PC-3 (cell line): ENCODE measurements around the gene KLHL34. TPM values are rescaled to one million over a fixed set of nuclear protein-coding genes. Genes with fewer than 3 reads are reported as not detected.

Experiments
- ATAC-seq: fragments of 200-7000 bp; cut with Tn5 transposase; 2 replicates; pipeline ENCODE4 v1.9.1; 2020; ENCODE audit warnings: mild to moderate bottlenecking, moderate library complexity
- Bru-seq: library from RNA; stranded (reverse); fragments of 400-500 nt; gene quantifications from one replicate; lab custom pipeline; 2021; lab: Mats Ljungman, UMichigan
- BruChase-seq, 2 experiments: library from RNA; stranded (reverse); fragments of 400-500 nt; gene quantifications; one replicate each; lab custom pipeline; 2021; lab: Mats Ljungman, UMichigan
- BruUV-seq: library from RNA; stranded (reverse); fragments of 400-500 nt; replicated peaks from 2 replicates; lab custom pipeline; 2021; lab: Mats Ljungman, UMichigan
- CTCF ChIA-PET: fragments of 300-600 bp; sonication (Branson Sonifier 250); formaldehyde crosslinking; loops from one replicate; lab custom pipeline; 2022; ENCODE audit warnings: antibody characterized with exemption; lab: Charles Lee
- POLR2A ChIA-PET: fragments of 300-600 bp; sonication (Branson Sonifier 250); formaldehyde crosslinking; loops from one replicate; lab custom pipeline; 2022; ENCODE audit warnings: antibody characterized with exemption; ENCODE audit not compliant: unreplicated experiment; lab: Charles Lee
- DNase-seq: peaks from one replicate; pipeline ENCODE4 v3.0.0-alpha.2; 2015
- H2AFZ ChIP-seq: fragments of 300-600 bp; sonication (generic); 2 replicates; pipeline ENCODE4 v1.6.0; 2016; ENCODE audit warnings: antibody characterized with exemption, low read length
- H3F3A ChIP-seq: fragments of 300-600 bp; sonication (generic); one replicate; pipeline ENCODE4 v1.6.0; 2017; ENCODE audit warnings: antibody characterized with exemption, low read length, control low read depth, mild to moderate bottlenecking; ENCODE audit not compliant: unreplicated experiment
- H3K27ac ChIP-seq: fragments of 300-600 bp; sonication (generic); 2 replicates; pipeline ENCODE4 v1.5.1; 2016; ENCODE audit warnings: mild to moderate bottlenecking, low read length
- H3K27me3 ChIP-seq: fragments of 300-600 bp; sonication (generic); 2 replicates; pipeline ENCODE4 v1.6.1; 2016; ENCODE audit warnings: low read length, mixed read lengths
- H3K36me3 ChIP-seq: fragments of 300-600 bp; sonication (generic); 2 replicates; pipeline ENCODE4 v1.6.1; 2016; ENCODE audit warnings: low read depth, mixed run types, low read length, mixed read lengths
- H3K4me1 ChIP-seq: fragments of 300-600 bp; sonication (generic); 2 replicates; pipeline ENCODE4 v1.5.1; 2016; ENCODE audit warnings: low read length; ENCODE audit not compliant: insufficient read depth
- H3K4me2 ChIP-seq: fragments of 300-600 bp; sonication (generic); 2 replicates; pipeline ENCODE4 v1.6.0; 2016; ENCODE audit warnings: low read length
- H3K4me3 ChIP-seq: fragments of 300-600 bp; sonication (generic); 2 replicates; pipeline ENCODE4 v1.5.1; 2016; ENCODE audit warnings: mild to moderate bottlenecking, low read length, mixed read lengths
- H3K79me2 ChIP-seq: fragments of 300-600 bp; sonication (generic); 2 replicates; pipeline ENCODE4 v1.6.1; 2017; ENCODE audit warnings: low read length, mixed read lengths
- H3K9ac ChIP-seq: fragments of 300-600 bp; sonication (generic); 2 replicates; pipeline ENCODE4 v1.6.0; 2016; ENCODE audit warnings: mild to moderate bottlenecking, low read length
- H3K9me2 ChIP-seq: fragments of 300-600 bp; sonication (generic); replicated peaks from 2 replicates; pipeline ENCODE4 v1.6.1; 2016; ENCODE audit warnings: mixed run types, low read length, mixed read lengths
- H3K9me3 ChIP-seq: fragments of 300-600 bp; sonication (generic); 2 replicates; pipeline ENCODE4 v1.6.1; 2016; ENCODE audit warnings: low read length, mixed read lengths
- H4K20me1 ChIP-seq: fragments of 300-600 bp; sonication (generic); 2 replicates; pipeline ENCODE4 v1.6.1; 2016; ENCODE audit warnings: low read length, mixed read lengths
- EZH2 ChIP-seq: fragments of 300-600 bp; sonication (generic); IDR thresholded peaks from one replicate; pipeline ENCODE4 v1.6.1; 2017; ENCODE audit warnings: antibody characterized with exemption, mild to moderate bottlenecking, low read length; ENCODE audit not compliant: unreplicated experiment
- EZH2phosphoT487 ChIP-seq: fragments of 300-600 bp; sonication (generic); IDR thresholded peaks from 2 replicates; pipeline ENCODE4 v1.6.1; 2018; ENCODE audit warnings: mild to moderate bottlenecking, antibody characterized with exemption, low read length, borderline replicate concordance
- intact Hi-C: fragments of 100-400 bp; cut with micrococcal nuclease; formaldehyde crosslinking; loops from 2 replicates; pipeline ENCODE4 v1.9.0; 2023
- long read RNA-seq: library from polyadenylated mRNA; unstranded; transcript quantifications from one replicate; pipeline ENCODE4 v2.0.0, GENCODE V29; 2021; ENCODE audit not compliant: unreplicated experiment
- total RNA-seq: library from RNA; depleted of rRNA; stranded (reverse); fragments of >200 nt; gene quantifications from 2 replicates; pipeline ENCODE4 v1.2.3, GENCODE V29; 2014; rRNA removed
- TF ChIP-seq, protein P1 (sequence below): fragments of 300-600 bp; sonication (generic); conservative IDR thresholded peaks from 2 replicates; pipeline ENCODE4 v1.5.1; 2017; ENCODE audit warnings: antibody characterized with exemption, low read depth, mild to moderate bottlenecking, low read length

Gene KLHL34
- total RNA-seq: not detected in 2 replicates
- Bru-seq, nascent RNA: not detected
- BruChase-seq, experiment 1, labeled RNA remaining after a 6-hour chase: not detected
- BruChase-seq, experiment 2, labeled RNA remaining after a 2-hour chase: not detected
- long read RNA-seq: 0 reads

DNA sequence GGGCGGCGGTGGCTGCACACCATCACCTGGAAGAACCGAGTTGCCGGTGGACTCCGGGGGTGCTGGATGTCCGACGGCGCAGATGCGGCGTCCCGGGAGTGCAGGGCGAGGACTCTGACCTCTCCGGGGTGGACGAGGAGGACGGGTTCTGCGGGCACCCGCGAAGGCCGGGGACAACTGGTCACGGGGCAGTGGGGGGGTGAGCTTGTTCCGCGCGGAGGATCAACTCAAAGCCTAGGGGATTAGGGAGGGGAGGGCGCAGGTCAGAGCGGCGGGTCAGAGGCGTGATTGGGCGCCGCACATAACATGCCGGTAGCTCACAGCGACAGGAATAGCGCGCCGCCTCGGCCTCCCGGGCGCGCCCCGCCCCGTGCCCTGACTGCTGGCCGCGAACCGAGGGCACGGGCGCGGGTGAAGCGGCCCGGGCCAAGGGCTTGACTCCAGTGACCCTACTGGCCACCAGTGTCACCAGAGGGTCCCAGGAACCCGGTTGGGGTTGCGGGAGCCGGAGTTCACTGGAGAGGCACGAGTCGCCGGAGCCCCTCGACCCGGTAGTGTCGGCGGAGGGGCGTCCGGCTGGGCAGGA, at the start of gene KLHL34:
TSS of gene KLHL34 (minus strand) at position 179 of the 586 bp plus-strand sequence. CDS start 542 bp downstream, outside the sequence.
- no TSS peak for BruUV-seq
- H2AFZ ChIP-seq: no peak within 1 kb of the TSS
- CTCF ChIA-PET: no interaction called here
- no peaks in the 10 kb centered on the region for H3K9me3 ChIP-seq
- TF ChIP-seq EZH2phosphoT487: no peak
- no peak for TF ChIP-seq EZH2
- TF ChIP-seq, protein P1, sequence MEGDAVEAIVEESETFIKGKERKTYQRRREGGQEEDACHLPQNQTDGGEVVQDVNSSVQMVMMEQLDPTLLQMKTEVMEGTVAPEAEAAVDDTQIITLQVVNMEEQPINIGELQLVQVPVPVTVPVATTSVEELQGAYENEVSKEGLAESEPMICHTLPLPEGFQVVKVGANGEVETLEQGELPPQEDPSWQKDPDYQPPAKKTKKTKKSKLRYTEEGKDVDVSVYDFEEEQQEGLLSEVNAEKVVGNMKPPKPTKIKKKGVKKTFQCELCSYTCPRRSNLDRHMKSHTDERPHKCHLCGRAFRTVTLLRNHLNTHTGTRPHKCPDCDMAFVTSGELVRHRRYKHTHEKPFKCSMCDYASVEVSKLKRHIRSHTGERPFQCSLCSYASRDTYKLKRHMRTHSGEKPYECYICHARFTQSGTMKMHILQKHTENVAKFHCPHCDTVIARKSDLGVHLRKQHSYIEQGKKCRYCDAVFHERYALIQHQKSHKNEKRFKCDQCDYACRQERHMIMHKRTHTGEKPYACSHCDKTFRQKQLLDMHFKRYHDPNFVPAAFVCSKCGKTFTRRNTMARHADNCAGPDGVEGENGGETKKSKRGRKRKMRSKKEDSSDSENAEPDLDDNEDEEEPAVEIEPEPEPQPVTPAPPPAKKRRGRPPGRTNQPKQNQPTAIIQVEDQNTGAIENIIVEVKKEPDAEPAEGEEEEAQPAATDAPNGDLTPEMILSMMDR: no peak
- peaks cover 14% of the 10 kb centered on the region for H3K4me1 ChIP-seq
- no peaks in the 10 kb centered on the region for H4K20me1 ChIP-seq
- POLR2A ChIA-PET: no interaction called here
- no peaks in the 10 kb centered on the region for H3K27me3 ChIP-seq
- ATAC-seq: no peak
- no peaks in the 10 kb centered on the region for H3F3A ChIP-seq
- H3K9me2 ChIP-seq: no peaks in the 10 kb centered on the region
- no peak for DNase-seq
- H3K36me3 ChIP-seq: no peaks in the 10 kb centered on the region
- H3K4me2 ChIP-seq: no peak within 1 kb of the TSS
- no peak within 1 kb of the TSS for H3K27ac ChIP-seq
- no peak within 1 kb of the TSS for H3K9ac ChIP-seq
- no peaks in the 10 kb centered on the region for H3K79me2 ChIP-seq
- intact Hi-C loops: no loop called here
- no peak within 1 kb of the TSS for H3K4me3 ChIP-seq

DNA sequence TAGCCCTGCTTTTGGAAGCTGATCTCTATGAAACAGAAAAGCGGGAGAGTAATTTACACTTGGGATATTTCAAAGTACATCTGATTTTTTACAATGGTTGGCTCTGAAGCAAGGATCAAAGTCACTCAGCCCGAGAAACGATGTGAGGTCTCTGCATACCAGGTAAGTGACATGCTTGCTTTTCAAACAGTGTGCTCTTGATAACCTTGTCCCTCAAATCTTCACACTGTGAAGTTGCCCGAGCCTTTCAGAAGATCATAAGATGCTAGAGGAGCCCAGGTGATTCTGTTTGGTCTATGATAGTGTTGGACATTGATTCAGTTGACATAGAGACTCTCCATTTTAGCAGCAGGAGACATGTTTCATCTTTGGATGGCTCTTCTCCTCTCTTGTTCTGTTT, 47.1 kb upstream of the KLHL34 start:
- Histone ChIP-seq H3K27me3 (no peaks in the 10 kb centered on the region), H3K4me1 (no peaks in the 10 kb centered on the region), H3K9me3 (no peaks in the 10 kb centered on the region), H3K9ac (no peak overlapping the region), H3K36me3 (no peaks in the 10 kb centered on the region), H3K4me2 (no peak overlapping the region), H3K27ac (no peak overlapping the region), H3K4me3 (no peak overlapping the region), H4K20me1 (no peaks in the 10 kb centered on the region), H3K79me2 (no peaks in the 10 kb centered on the region), H3F3A (no peaks in the 10 kb centered on the region), H2AFZ (no peak overlapping the region), H3K9me2 (no peaks in the 10 kb centered on the region)
- BruUV-seq: no TSS peak
- intact Hi-C loops: no loop called here
- ChIA-PET CTCF (no interaction called here), POLR2A (no interaction called here)
- TF ChIP-seq EZH2phosphoT487 (no peak), EZH2 (no peak)
- TF ChIP-seq, protein P1: no peak
- DNase-seq: no peak
- no peak for ATAC-seq

DNA sequence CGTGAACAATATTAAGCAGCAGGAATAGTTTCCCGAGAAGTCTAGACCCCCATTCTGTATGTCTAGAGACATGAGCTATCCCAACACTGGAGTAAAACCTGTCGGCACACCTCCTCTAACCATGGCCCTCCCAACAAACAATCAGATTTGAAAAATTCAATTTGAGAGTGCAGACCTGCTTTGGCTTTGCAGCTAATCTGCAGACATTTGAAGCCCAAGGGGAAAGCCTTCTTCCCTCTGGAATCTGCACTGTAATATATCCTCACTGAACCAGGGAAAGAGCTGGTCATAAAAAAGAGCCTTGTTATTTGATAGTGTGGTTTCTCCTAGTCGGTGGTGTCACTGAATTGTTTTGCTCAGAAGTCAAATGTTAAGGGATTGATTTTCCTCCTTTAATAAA, 44.6 kb upstream of the KLHL34 start:
- Histone ChIP-seq H3K4me1 (0 out of 2 replicates have a peak, but pooled peaks cover 4% of the 10 kb centered on the region), H3K9ac (no peak overlapping the region), H4K20me1 (no peaks in the 10 kb centered on the region), H3K9me2 (no peaks in the 10 kb centered on the region), H3K9me3 (no peaks in the 10 kb centered on the region), H3K27me3 (no peaks in the 10 kb centered on the region), H3K27ac (no peak overlapping the region), H3K79me2 (no peaks in the 10 kb centered on the region), H3K36me3 (no peaks in the 10 kb centered on the region), H3K4me2 (no peak overlapping the region), H3F3A (no peaks in the 10 kb centered on the region), H2AFZ (no peak overlapping the region), H3K4me3 (no peak overlapping the region)
- ChIA-PET POLR2A (no interaction called here), CTCF (no interaction called here)
- intact Hi-C loops: no loop called here
- no peak for TF ChIP-seq EZH2
- no peak for TF ChIP-seq EZH2phosphoT487
- TF ChIP-seq, protein P1: no peak
- ATAC-seq: no peak
- no peak for DNase-seq
- BruUV-seq: no TSS peak
